B cell (primary cell): ENCODE results near the gene ACOT11.

Experiments
- EZH2 ChIP-seq: IDR thresholded peaks from 2 replicates; pipeline ENCODE4 v1.6.1; 2012; ENCODE audit warnings: borderline replicate concordance, low read depth, mild to moderate bottlenecking, moderate library complexity, low read length; ENCODE audit not compliant: insufficient read depth, poor library complexity, severe bottlenecking
- TF ChIP-seq, protein P1 (sequence below): fragments of 200-600 bp; IDR thresholded peaks from one replicate; pipeline ENCODE4 v1.8.0; 2022; ENCODE audit warnings: antibody characterized with exemption, mild to moderate bottlenecking

GRCh38 chr1:54501849-54502248 is 46.2 kb upstream of the ACOT11 start:
- TF ChIP-seq, protein P1, sequence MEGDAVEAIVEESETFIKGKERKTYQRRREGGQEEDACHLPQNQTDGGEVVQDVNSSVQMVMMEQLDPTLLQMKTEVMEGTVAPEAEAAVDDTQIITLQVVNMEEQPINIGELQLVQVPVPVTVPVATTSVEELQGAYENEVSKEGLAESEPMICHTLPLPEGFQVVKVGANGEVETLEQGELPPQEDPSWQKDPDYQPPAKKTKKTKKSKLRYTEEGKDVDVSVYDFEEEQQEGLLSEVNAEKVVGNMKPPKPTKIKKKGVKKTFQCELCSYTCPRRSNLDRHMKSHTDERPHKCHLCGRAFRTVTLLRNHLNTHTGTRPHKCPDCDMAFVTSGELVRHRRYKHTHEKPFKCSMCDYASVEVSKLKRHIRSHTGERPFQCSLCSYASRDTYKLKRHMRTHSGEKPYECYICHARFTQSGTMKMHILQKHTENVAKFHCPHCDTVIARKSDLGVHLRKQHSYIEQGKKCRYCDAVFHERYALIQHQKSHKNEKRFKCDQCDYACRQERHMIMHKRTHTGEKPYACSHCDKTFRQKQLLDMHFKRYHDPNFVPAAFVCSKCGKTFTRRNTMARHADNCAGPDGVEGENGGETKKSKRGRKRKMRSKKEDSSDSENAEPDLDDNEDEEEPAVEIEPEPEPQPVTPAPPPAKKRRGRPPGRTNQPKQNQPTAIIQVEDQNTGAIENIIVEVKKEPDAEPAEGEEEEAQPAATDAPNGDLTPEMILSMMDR, result no peak
- TF ChIP-seq EZH2, result no peak
